PC-9 (cell line): ENCODE results near the gene GFPT2.

Source experiments
- EZH2 ChIP-seq: fragments of 200-600 bp; sonication (generic); IDR thresholded peaks from 2 replicates; pipeline ENCODE4 v1.8.0; 2017; ENCODE audit warnings: antibody characterized with exemption, low read depth
- TF ChIP-seq, protein P1 (sequence below): fragments of 200-600 bp; sonication (generic); conservative IDR thresholded peaks from 2 replicates; pipeline ENCODE4 v1.6.1; 2017; ENCODE audit warnings: mixed run types, antibody characterized with exemption, mild to moderate bottlenecking, moderate library complexity

DNA sequence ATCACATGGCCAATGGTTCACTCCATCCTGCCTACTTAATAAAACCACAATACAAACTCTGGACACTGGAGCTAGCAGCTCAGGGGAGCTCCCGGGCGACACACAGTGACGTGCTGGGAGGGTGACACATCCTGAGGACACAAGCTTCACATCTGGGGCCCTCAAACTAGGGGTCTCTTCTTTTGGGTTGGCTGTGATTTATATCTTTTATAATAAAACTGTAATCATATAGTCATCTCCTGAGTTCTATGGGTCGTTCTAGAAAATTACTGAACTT, 49.2 kb downstream of the GFPT2 start:
- TF ChIP-seq, protein P1, sequence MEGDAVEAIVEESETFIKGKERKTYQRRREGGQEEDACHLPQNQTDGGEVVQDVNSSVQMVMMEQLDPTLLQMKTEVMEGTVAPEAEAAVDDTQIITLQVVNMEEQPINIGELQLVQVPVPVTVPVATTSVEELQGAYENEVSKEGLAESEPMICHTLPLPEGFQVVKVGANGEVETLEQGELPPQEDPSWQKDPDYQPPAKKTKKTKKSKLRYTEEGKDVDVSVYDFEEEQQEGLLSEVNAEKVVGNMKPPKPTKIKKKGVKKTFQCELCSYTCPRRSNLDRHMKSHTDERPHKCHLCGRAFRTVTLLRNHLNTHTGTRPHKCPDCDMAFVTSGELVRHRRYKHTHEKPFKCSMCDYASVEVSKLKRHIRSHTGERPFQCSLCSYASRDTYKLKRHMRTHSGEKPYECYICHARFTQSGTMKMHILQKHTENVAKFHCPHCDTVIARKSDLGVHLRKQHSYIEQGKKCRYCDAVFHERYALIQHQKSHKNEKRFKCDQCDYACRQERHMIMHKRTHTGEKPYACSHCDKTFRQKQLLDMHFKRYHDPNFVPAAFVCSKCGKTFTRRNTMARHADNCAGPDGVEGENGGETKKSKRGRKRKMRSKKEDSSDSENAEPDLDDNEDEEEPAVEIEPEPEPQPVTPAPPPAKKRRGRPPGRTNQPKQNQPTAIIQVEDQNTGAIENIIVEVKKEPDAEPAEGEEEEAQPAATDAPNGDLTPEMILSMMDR: no peak
- TF ChIP-seq EZH2: no peak
